ENCODE data around the gene CHST5. TPM values are rescaled to one million over a fixed set of nuclear protein-coding genes. Genes with fewer than 3 reads are reported as not detected.
A peak's percentile ranks its signal among the peaks of the same experiment; 100 is the strongest.
"Not testable (repeated sequence)": the region's sequence is repeated elsewhere in the genome, so short reads cannot be mapped to it uniquely, and the experiment has no call there.

The CHST5 gene
- total RNA-seq, 1 donor from 2014 or later = not detected

- DNase-seq (ENCODE audit: low spot score) = peak; percentile 12
These were observed 17.0 kb upstream of the CHST5 start for GRCh38 chr16:75552951-75553350.

GRCh38 chr16:75550211-75550662 lies 14.3 kb upstream of the CHST5 start:
- peak; percentile 68 for DNase-seq (ENCODE audit: low spot score)

GRCh38 chr16:75548456-75548855 lies 12.5 kb upstream of the CHST5 start:
- peak; percentile 59 for DNase-seq (ENCODE audit: low spot score)

GRCh38 chr16:75546293-75546692 lies 10.4 kb upstream of the CHST5 start:
- DNase-seq (ENCODE audit: low spot score) = peak; percentile 45

- not testable (repeated sequence) for DNase-seq (ENCODE audit: low spot score)
These were observed 10.0 kb upstream of the CHST5 start for GRCh38 chr16:75545879-75546278.

- DNase-seq (ENCODE audit: low spot score) = not testable (repeated sequence)
These were observed 6.6 kb upstream of the CHST5 start for GRCh38 chr16:75542462-75542861.

GRCh38 chr16:75541236-75541635 lies 5.3 kb upstream of the CHST5 start:
- no peak for DNase-seq (ENCODE audit: low spot score)

GRCh38 chr16:75538882-75539565 lies 3.1 kb upstream of the CHST5 start:
- not testable (repeated sequence) for DNase-seq (ENCODE audit: low spot score)

GRCh38 chr16:75537776-75538175 lies 1.9 kb upstream of the CHST5 start:
- no peak for DNase-seq (ENCODE audit: low spot score)

GRCh38 chr16:75535211-75535843 lies 581 bp downstream of the CHST5 start:
- DNase-seq (ENCODE audit: low spot score) = no peak

GRCh38 chr16:75534560-75535205 lies 1.2 kb downstream of the CHST5 start:
- no peak for DNase-seq (ENCODE audit: low spot score)

GRCh38 chr16:75532791-75533190 lies 3.1 kb downstream of the CHST5 start:
- DNase-seq (ENCODE audit: low spot score) = no peak

GRCh38 chr16:75532142-75532765 lies 3.7 kb downstream of the CHST5 start:
- no peak for DNase-seq (ENCODE audit: low spot score)

- DNase-seq (ENCODE audit: low spot score) = peak; percentile 81
These were observed 5.9 kb downstream of the CHST5 start for GRCh38 chr16:75529959-75530358.

GRCh38 chr16:75529056-75529905 lies 6.6 kb downstream of the CHST5 start:
- DNase-seq (ENCODE audit: low spot score) = no peak

- DNase-seq (ENCODE audit: low spot score) = no peak
These were observed 8.0 kb downstream of the CHST5 start for GRCh38 chr16:75527825-75528299.

- no peak for DNase-seq (ENCODE audit: low spot score)
These were observed 9.7 kb downstream of the CHST5 start for GRCh38 chr16:75526032-75526790.

GRCh38 chr16:75519175-75519574 lies 16.7 kb downstream of the CHST5 start:
- DNase-seq (ENCODE audit: low spot score) = no peak

GRCh38 chr16:75516189-75516966 lies 19.5 kb downstream of the CHST5 start:
- not testable (repeated sequence) for DNase-seq (ENCODE audit: low spot score)

Data from mesenteric fat pad (tissue), 1 donor.